Mammary epithelial cell (primary cell): ENCODE measurements around the gene RIC8B.

Experiments used
- EZH2 ChIP-seq: IDR thresholded peaks from 2 replicates; pipeline ENCODE4 v1.6.1; 2012; ENCODE audit warnings: low read length, inconsistent platforms, borderline replicate concordance
- TF ChIP-seq, protein P1 (sequence below), 2 donors: IDR thresholded peaks in 1 of 2; conservative IDR thresholded peaks in 1 of 2; 2 replicates each; pipeline ENCODE4 v1.5.1; 2011 to 2012; ENCODE audit warnings: inconsistent platforms in 2 of 2, low read length in 2 of 2, mild to moderate bottlenecking in 2 of 2, control low read depth in 1 of 2, low read depth in 1 of 2; ENCODE audit not compliant: insufficient read depth in 1 of 2; ENCODE audit errors: extremely low read depth in 1 of 2

DNA sequence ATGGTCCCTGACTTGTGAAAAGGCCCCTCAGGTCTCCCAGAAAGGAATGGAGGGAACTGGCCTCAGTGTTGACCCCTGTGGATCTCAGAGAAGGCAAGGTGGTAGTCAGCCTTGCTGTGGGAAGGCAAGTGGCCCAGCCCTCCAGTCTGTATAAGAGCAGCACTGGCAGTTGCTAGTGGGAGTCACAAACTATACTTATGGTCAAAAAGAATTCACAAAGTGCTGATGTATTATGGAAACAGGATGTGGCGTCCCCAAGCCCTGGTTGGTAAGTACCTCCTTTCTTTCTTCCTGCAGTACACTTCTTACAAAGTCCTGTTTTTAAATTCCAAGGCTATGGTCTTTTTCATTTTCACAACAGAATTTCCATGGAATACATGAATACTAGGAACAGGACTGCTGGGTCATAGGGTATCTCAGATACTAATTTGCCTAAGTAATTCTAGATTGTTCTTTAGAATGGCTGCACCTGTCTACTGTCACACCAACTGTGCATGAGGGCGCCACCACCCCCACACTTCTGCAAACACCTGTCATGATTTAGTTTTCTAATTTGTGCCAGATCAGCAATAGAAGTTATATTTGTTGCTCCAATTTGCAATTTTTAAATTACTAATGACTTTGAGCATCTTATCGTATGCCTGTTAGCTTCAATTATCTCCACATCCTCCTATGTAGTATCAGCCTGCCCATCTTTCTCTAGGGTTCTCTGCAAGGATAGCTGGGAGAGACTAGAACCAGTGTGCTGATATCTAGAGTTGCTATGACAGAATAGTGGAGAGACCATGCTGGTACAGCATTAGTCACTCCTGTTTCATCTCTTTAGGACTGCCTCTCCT, 140.5 kb downstream of the RIC8B start:
- TF ChIP-seq, protein P1, sequence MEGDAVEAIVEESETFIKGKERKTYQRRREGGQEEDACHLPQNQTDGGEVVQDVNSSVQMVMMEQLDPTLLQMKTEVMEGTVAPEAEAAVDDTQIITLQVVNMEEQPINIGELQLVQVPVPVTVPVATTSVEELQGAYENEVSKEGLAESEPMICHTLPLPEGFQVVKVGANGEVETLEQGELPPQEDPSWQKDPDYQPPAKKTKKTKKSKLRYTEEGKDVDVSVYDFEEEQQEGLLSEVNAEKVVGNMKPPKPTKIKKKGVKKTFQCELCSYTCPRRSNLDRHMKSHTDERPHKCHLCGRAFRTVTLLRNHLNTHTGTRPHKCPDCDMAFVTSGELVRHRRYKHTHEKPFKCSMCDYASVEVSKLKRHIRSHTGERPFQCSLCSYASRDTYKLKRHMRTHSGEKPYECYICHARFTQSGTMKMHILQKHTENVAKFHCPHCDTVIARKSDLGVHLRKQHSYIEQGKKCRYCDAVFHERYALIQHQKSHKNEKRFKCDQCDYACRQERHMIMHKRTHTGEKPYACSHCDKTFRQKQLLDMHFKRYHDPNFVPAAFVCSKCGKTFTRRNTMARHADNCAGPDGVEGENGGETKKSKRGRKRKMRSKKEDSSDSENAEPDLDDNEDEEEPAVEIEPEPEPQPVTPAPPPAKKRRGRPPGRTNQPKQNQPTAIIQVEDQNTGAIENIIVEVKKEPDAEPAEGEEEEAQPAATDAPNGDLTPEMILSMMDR (conservative IDR thresholded peaks at IDR 0.05 in 1 of 2, IDR thresholded peaks at IDR 0.05 in 1 of 2; ENCODE audit: extremely low read depth in 1 of 2, insufficient read depth in 1 of 2, low read depth in 1 of 2, low read length in 2 of 2): no peak
- TF ChIP-seq EZH2: no peak
